LHCN-M2 (cell line): Measurements from ENCODE around the gene CABCOCO1. TPM values are rescaled to one million over a fixed set of nuclear protein-coding genes. Genes with fewer than 3 reads are reported as not detected.

Source experiments
- DNase-seq: peaks from one replicate; pipeline ENCODE4 v3.0.0-alpha.2; 2012; ENCODE audit warnings: low read depth
- total RNA-seq: library from RNA; depleted of rRNA; stranded (reverse); fragments of >200 nt; gene quantifications from 2 replicates; pipeline ENCODE4 v1.2.3, GENCODE V29; 2014; rRNA removed

CABCOCO1 gene
- total RNA-seq, 1 experiment from 2014 or later: 0.40 TPM

GRCh38 chr10:61812920-61813319 lies 150.2 kb downstream of the CABCOCO1 start:
- DNase-seq: no peak

- no peak for DNase-seq
Observed at GRCh38 chr10:61814160-61814559, 151.4 kb downstream of the CABCOCO1 start.

- peak; percentile 34 for DNase-seq
Observed at GRCh38 chr10:61815496-61815895, 152.8 kb downstream of the CABCOCO1 start.

Other genes starting within 250 kb of the CABCOCO1 start
- 0.71 and 1.8 TPM in 2 replicates for gene TMEM26, start 209.5 kb upstream of the CABCOCO1 start, total RNA-seq
- gene ARID5B, start 238.8 kb downstream of the CABCOCO1 start, total RNA-seq: 11.0 and 17.4 TPM in 2 replicates